H9 (cell line): Measurements from ENCODE around the gene CAPG. TPM values are rescaled to one million over a fixed set of nuclear protein-coding genes. Genes with fewer than 3 reads are reported as not detected.

Experiments used
- DNase-seq: peaks from one replicate; pipeline ENCODE4 v3.0.0-alpha.2; 2017
- H2AFZ ChIP-seq: one replicate; pipeline ENCODE4 v1.6.1; 2013; ENCODE audit warnings: mild to moderate bottlenecking, low read length, control low read depth, moderate library complexity
- H2AK5ac ChIP-seq: 2 replicates; pipeline ENCODE4 v1.6.1; 2013; ENCODE audit warnings: low read length, control low read depth, mixed read lengths; ENCODE audit not compliant: insufficient read length
- H2BK120ac ChIP-seq: one replicate; pipeline ENCODE4 v1.6.1; 2013; ENCODE audit warnings: low read depth, mild to moderate bottlenecking, low read length, control low read depth, inconsistent platforms; ENCODE audit not compliant: poor library complexity, severe bottlenecking
- H2BK12ac ChIP-seq: 2 replicates; pipeline ENCODE4 v1.6.1; 2013; ENCODE audit warnings: low read length, control low read depth, mixed read lengths, low read depth; ENCODE audit not compliant: insufficient read length
- H2BK15ac ChIP-seq: 2 replicates; pipeline ENCODE4 v1.6.1; 2013; ENCODE audit warnings: low read depth, low read length, control low read depth
- H2BK20ac ChIP-seq: one replicate; pipeline ENCODE4 v1.6.1; 2013; ENCODE audit warnings: low read depth, mild to moderate bottlenecking, low read length, control low read depth, inconsistent platforms; ENCODE audit not compliant: poor library complexity, severe bottlenecking
- H2BK5ac ChIP-seq: 2 replicates; pipeline ENCODE4 v1.6.1; 2013; ENCODE audit warnings: low read length, control low read depth, mixed read lengths; ENCODE audit not compliant: insufficient read length
- H3K14ac ChIP-seq: 2 replicates; pipeline ENCODE4 v1.6.1; 2013; ENCODE audit warnings: low read length, control low read depth; ENCODE audit not compliant: insufficient read depth
- H3K18ac ChIP-seq: 2 replicates; pipeline ENCODE4 v1.6.1; 2013; ENCODE audit warnings: low read depth, mild to moderate bottlenecking, mixed read lengths, low read length, control low read depth; ENCODE audit not compliant: insufficient read length
- H3K23ac ChIP-seq: 2 replicates; pipeline ENCODE4 v1.6.1; 2013; ENCODE audit warnings: low read length, control low read depth, mixed read lengths, low read depth; ENCODE audit not compliant: insufficient read length
- H3K23me2 ChIP-seq: 2 replicates; pipeline ENCODE4 v1.6.1; 2013; ENCODE audit warnings: low read depth, mild to moderate bottlenecking, mixed read lengths, low read length, control low read depth; ENCODE audit not compliant: insufficient read length, poor library complexity, severe bottlenecking
- H3K27ac ChIP-seq: 2 replicates; pipeline ENCODE4 v1.5.1; 2013; ENCODE audit warnings: low read length, control low read depth, mixed read lengths, low read depth; ENCODE audit not compliant: insufficient read length
- H3K27me3 ChIP-seq: 2 replicates; pipeline ENCODE4 v1.6.1; 2013; ENCODE audit warnings: low read length, control low read depth, inconsistent platforms; ENCODE audit not compliant: insufficient read depth
- H3K4ac ChIP-seq: 2 replicates; pipeline ENCODE4 v1.6.1; 2013; ENCODE audit warnings: low read depth, mild to moderate bottlenecking, control low read depth, inconsistent platforms, low read length, moderate library complexity
- H3K4me1 ChIP-seq: 2 replicates; pipeline ENCODE4 v1.6.1; 2013; ENCODE audit warnings: low read length, control low read depth, inconsistent platforms; ENCODE audit not compliant: insufficient read depth
- H3K4me2 ChIP-seq: 2 replicates; pipeline ENCODE4 v1.6.1; 2013; ENCODE audit warnings: low read length, control low read depth, mixed read lengths; ENCODE audit not compliant: insufficient read length, insufficient read depth
- H3K56ac ChIP-seq: 2 replicates; pipeline ENCODE4 v1.6.1; 2013; ENCODE audit warnings: low read depth, mild to moderate bottlenecking, mixed read lengths, low read length, control low read depth; ENCODE audit not compliant: insufficient read length
- H3K79me1 ChIP-seq: 2 replicates; pipeline ENCODE4 v1.6.1; 2013; ENCODE audit warnings: low read depth, mild to moderate bottlenecking, moderate library complexity, low read length, control low read depth, inconsistent platforms; ENCODE audit not compliant: insufficient read depth, poor library complexity, severe bottlenecking
- H3K79me2 ChIP-seq: 2 replicates; pipeline ENCODE4 v1.6.1; 2013; ENCODE audit warnings: low read length, control low read depth, inconsistent platforms; ENCODE audit not compliant: insufficient read depth
- H3K9ac ChIP-seq: 2 replicates; pipeline ENCODE4 v1.6.1; 2013; ENCODE audit warnings: low read length, control low read depth, mixed read lengths; ENCODE audit not compliant: insufficient read length; ENCODE audit errors: extremely low read depth
- H3K9me3 ChIP-seq: one replicate; pipeline ENCODE4 v1.6.1; 2013; ENCODE audit warnings: low read depth, low read length, inconsistent platforms; ENCODE audit not compliant: control insufficient read depth
- H3T11ph ChIP-seq: one replicate; pipeline ENCODE4 v1.6.1; 2013; ENCODE audit warnings: mild to moderate bottlenecking, low read length, control low read depth, inconsistent platforms
- H4K20me1 ChIP-seq: one replicate; pipeline ENCODE4 v1.6.1; 2013; ENCODE audit not compliant: control insufficient read depth, insufficient read length, insufficient read depth
- H4K5ac ChIP-seq: 2 replicates; pipeline ENCODE4 v1.6.1; 2013; ENCODE audit warnings: low read depth, mild to moderate bottlenecking, mixed read lengths, low read length, control low read depth; ENCODE audit not compliant: insufficient read length
- H4K8ac ChIP-seq: replicated peaks from 2 replicates; pipeline ENCODE4 v1.6.1; 2013; ENCODE audit warnings: low read length, control low read depth, mixed read lengths, low read depth; ENCODE audit not compliant: insufficient read length
- H4K91ac ChIP-seq: 2 replicates; pipeline ENCODE4 v1.6.1; 2013; ENCODE audit warnings: low read depth, mild to moderate bottlenecking, moderate library complexity, mixed read lengths, low read length, control low read depth; ENCODE audit not compliant: insufficient read length
- H3K27ac Mint-ChIP-seq, 3 experiments: 2 replicates in 2 of 3; 3 replicates in 1 of 3; pipeline ENCODE4 v1.8.0; 2020 to 2021; ENCODE audit warnings: mixed read lengths in 3 of 3, mild to moderate bottlenecking in 1 of 3, moderate library complexity in 1 of 3
- H3K27me3 Mint-ChIP-seq: 2 replicates; pipeline ENCODE4 v1.8.0; 2021; ENCODE audit warnings: low read depth, mild to moderate bottlenecking, moderate library complexity, mixed read lengths
- H3K36me3 Mint-ChIP-seq, 3 experiments: 2 replicates in 2 of 3; 3 replicates in 1 of 3; pipeline ENCODE4 v1.8.0; 2020 to 2021; ENCODE audit warnings: low read depth in 3 of 3, mixed read lengths in 3 of 3; ENCODE audit not compliant: insufficient read depth in 1 of 3
- H3K4me1 Mint-ChIP-seq, 2 experiments: 2 replicates each; pipeline ENCODE4 v1.8.0; 2020; ENCODE audit warnings: mixed read lengths in 2 of 2
- H3K4me3 Mint-ChIP-seq, 2 experiments: 2 replicates in 1 of 2; 3 replicates in 1 of 2; pipeline ENCODE4 v1.8.0; 2020 to 2021; ENCODE audit warnings: mild to moderate bottlenecking in 2 of 2, mixed read lengths in 2 of 2, moderate library complexity in 1 of 2
- H3K9me3 Mint-ChIP-seq, 2 experiments: 2 replicates in 1 of 2; 3 replicates in 1 of 2; pipeline ENCODE4 v1.8.0; 2020; ENCODE audit warnings: mild to moderate bottlenecking in 2 of 2, mixed read lengths in 2 of 2, moderate library complexity in 1 of 2
- CTCF ChIP-seq: fragments of 200-600 bp; sonication (generic); conservative IDR thresholded peaks from 3 replicates; pipeline ENCODE4 v1.8.0; 2021; ENCODE audit warnings: antibody characterized with exemption, mild to moderate bottlenecking
- WGBS: extraction: QIAGEN DNeasy Blood & Tissue Kit; methylation state at CpG from one replicate; pipeline ENCODE4 v1.1.7; 2013; ENCODE audit warnings: missing lambda C conversion rate, low lambda C conversion rate, mixed read lengths; ENCODE audit not compliant: insufficient read length; ENCODE audit errors: extremely low coverage; 5-methylcytosine and 5-hydroxymethylcytosine counted together
- total RNA-seq: library from RNA; stranded (reverse); gene quantifications from 2 replicates; pipeline ENCODE4 v1.2.1, GENCODE V29; 2021

CAPG gene
- total RNA-seq, 1 experiment from 2014 or later = 72.8 TPM

GRCh38 chr2:85354286-85355072, 55.7 kb downstream of the CAPG start, which contains the start of the genes ELMOD3 and RETSAT:
Gene ELMOD3 (plus strand): TSS chr2:85354769. CDS start chr2:85357199, 2,430 bp downstream.
Gene RETSAT (minus strand): TSS chr2:85354528. CDS start chr2:85354507, 21 bp downstream.
- no peak within 1 kb of the TSS for H2BK20ac ChIP-seq
- Mint-ChIP-seq H3K27me3 (no peaks in the 10 kb centered on the region), H3K4me1 (peaks cover 5 to 12% of the 10 kb centered on the region in 2 experiments; a peak in 3 of 4 replicates), H3K27ac (peak within 1 kb of the TSS in 2 of 3 experiments; percentile 95; a peak in 6 of 7 replicates), H3K9me3 (no peaks in the 10 kb centered on the region), H3K4me3 (peak within 1 kb of the TSS; percentile 91 to 99), H3K36me3 (peaks cover 12 to 27% (median 16%) of the 10 kb centered on the region in 3 experiments; a peak in 6 of 7 replicates)
- no peak within 1 kb of the TSS for H2BK12ac ChIP-seq
- no peak within 1 kb of the TSS for H3K18ac ChIP-seq
- H3K4ac ChIP-seq = no peak within 1 kb of the TSS
- DNase-seq = peak; percentile 98
- H3K4me2 ChIP-seq = peak within 1 kb of the TSS; percentile 89
- no peak within 1 kb of the TSS; the same call in 1 of the 2 replicates for H3K14ac ChIP-seq
- H3K79me1 ChIP-seq = no peaks in the 10 kb centered on the region
- no peaks in the 10 kb centered on the region for H3K27me3 ChIP-seq
- no peaks in the 10 kb centered on the region for H4K20me1 ChIP-seq
- no peaks in the 10 kb centered on the region for H3K79me2 ChIP-seq
- no peak within 1 kb of the TSS for H4K91ac ChIP-seq
- H2BK120ac ChIP-seq = no peak within 1 kb of the TSS
- H3K4me1 ChIP-seq = no peaks in the 10 kb centered on the region
- H3T11ph ChIP-seq = no peak within 1 kb of the TSS
- H3K9ac ChIP-seq = peak within 1 kb of the TSS; percentile 71
- no peak within 1 kb of the TSS for H2BK5ac ChIP-seq
- H3K23ac ChIP-seq = no peak within 1 kb of the TSS
- no peak within 1 kb of the TSS for H4K8ac ChIP-seq
- H3K27ac ChIP-seq = no peak within 1 kb of the TSS
- no peak for TF ChIP-seq CTCF
- H2AK5ac ChIP-seq = no peak within 1 kb of the TSS
- H4K5ac ChIP-seq = no peak within 1 kb of the TSS
- H2AFZ ChIP-seq = peak within 1 kb of the TSS; percentile 56
- no CpG with 5 or more reads among the region's 42 CpGs for WGBS
- H2BK15ac ChIP-seq = no peak within 1 kb of the TSS
- no peaks in the 10 kb centered on the region for H3K9me3 ChIP-seq
- H3K23me2 ChIP-seq = peaks cover 12% of the 10 kb centered on the region
- no peak within 1 kb of the TSS for H3K56ac ChIP-seq
